Measurements from ENCODE around the gene SHMT2. TPM values are rescaled to one million over a fixed set of nuclear protein-coding genes. Genes with fewer than 3 reads are reported as not detected.

The SHMT2 gene
- total RNA-seq, 1 donor from 2014 or later, result 65.1 TPM

DNA sequence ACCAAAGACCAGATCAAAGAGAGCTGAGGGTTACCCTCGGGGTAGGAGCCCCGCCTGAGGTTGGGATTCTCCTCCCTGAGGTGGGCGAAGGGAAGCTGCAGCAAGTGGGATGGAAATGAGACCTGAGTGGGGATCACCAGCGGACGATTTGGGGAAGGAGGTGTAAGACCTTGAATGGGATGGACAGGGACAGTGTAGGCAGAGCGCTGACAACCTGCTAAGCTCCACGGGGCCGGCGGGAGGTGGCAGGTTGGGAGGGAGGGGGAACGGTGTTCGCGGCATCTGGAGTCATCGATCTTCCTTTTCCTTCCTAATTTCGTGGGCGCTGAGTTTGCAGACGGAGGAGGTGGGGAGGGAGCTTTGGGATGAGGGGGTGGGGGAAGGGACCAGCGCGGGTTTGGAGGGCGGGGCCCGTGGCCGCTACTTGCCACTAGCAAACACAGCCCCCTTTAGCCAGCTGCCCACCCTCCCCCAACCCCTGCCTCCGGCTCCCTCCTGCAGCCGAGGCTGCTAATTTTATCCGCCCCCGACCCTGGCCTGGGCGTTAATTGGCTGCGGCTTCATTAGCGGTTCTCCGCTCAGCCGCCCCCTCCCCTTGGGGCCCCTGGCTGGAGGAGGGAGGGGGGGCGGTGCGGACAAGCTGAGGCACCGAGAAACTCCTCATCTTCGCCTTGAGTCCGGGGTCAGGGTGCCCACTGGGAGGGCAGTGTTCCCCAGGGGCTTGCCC lies 2.8 kb upstream of the SHMT2 start:
- DNase-seq (ENCODE audit: low spot score), result no peak

DNA sequence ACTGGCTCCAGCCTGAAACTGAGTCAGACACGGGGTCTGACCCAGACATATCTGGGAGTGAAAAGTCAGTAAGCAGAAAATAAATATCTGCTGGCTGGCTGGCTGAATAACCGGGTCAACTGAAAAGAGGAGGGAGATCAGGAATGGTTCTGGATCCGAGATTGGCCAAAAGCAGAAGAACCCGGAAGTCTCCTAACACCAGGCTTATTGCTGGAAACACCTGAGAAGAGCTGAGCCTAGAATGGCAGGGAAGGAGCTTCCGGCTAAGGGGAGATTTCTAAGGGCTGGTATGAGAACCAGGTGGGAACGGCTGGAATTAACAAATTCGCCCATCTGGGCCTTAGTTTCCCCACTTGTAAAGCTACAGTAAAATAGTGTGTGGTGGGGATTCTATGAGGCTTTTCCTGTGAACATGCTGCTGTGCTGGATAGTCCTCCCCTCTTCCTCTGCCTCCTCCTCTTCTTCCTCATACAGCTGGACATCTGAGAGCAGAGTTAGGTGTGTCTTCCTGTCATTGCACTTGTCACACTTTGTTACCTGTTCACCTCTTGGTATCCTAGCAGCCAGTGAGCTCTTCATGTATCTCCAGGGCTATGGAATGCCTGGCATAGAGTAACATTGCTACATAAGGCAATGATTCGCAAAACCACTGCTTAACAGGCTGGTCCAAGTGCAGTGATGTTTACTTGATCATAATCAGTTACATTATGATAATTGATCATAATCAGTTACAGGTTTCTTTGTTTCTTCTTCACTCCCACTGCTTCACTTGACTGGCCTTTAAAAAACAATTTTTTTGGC lies 2.0 kb upstream of the SHMT2 start:
- DNase-seq (ENCODE audit: low spot score), result no peak

DNA sequence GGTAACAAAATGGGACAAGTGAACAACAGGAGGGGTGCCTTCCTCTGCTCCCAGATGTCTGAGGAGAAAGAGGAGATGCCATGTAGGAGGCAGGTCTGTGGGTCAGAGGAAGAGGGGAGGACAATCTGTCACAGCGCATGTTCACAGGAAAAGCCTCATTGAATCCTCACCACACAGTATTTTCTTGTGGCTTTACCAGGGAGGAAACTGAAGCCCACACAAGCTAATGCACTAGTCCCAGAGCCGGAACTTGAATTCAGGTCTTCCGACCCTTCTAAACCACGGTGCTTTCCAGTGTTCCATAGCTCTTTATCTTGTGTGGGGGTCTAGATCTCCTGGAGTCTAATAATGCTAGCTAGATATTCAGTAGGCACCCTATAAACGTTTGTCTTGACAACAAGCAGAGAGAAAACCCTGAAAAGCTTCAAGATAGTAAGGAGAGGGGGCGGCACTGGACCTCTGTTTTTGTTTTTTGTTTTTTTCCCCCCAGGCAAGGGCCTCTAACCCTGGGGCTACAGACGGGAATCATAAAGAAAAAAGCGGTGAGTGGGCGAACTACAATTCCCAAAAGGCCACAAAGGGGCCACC lies 371 bp upstream of the SHMT2 start:
- no peak for DNase-seq (ENCODE audit: low spot score)

DNA sequence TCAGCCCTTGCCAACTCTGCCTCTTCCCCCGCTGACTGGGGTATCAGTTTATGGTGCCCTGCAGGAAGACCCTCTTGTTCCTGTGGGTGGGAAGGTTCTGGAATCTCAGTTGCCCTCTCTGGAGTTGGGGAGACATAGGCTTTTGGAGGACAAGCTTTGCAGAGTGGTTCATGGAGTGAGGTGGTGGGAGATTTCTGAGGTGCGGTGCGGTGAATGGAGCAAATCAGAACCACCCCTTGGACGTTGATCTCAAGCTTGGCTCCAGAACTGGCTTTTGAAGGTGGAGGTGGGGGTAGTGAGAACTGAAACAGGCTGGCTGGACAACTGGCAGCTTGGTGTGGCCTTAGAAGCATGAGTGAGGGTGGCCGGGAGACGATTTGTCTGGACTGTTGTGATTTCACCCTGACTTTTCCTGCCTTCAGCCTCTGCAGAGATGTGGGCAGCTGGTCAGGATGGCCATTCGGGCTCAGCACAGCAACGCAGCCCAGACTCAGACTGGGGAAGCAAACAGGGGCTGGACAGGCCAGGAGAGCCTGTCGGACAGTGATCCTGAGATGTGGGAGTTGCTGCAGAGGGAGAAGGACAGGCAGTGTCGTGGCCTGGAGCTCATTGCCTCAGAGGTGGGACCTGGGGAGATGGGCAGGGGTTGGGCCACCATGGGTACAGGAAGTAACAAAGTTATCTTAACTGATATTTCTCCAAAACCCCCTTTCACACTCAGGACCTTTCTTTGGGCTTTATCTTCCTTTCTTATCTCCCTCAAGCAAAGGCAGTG lies 1.1 kb downstream of the SHMT2 start:
- no peak for DNase-seq (ENCODE audit: low spot score)

DNA sequence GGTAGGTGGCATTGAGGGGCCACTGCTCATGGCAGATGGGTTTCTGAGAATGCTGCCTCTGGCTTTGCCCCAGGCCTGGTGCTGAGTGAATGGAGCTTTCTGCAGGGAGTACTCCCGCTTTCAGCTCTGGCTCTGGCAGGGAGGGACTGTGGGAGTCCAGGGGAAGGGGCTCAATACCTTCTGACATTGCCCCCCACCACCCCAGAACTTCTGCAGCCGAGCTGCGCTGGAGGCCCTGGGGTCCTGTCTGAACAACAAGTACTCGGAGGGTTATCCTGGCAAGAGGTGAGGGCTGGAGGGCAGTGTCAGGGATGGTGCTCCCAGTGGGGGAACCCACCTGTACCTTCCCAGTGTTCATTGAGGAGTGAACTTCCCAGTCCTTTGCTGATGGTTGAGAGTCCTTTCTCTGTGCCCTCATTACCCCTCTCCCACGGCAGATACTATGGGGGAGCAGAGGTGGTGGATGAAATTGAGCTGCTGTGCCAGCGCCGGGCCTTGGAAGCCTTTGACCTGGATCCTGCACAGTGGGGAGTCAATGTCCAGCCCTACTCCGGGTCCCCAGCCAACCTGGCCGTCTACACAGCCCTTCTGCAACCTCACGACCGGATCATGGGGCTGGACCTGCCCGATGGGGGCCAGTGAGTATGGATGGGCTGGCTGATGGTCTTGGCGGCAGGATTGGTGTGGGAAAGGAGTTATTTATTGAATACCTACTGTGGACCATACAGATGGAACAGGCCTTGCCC lies 1.9 kb downstream of the SHMT2 start:
- DNase-seq (ENCODE audit: low spot score), result no peak

DNA sequence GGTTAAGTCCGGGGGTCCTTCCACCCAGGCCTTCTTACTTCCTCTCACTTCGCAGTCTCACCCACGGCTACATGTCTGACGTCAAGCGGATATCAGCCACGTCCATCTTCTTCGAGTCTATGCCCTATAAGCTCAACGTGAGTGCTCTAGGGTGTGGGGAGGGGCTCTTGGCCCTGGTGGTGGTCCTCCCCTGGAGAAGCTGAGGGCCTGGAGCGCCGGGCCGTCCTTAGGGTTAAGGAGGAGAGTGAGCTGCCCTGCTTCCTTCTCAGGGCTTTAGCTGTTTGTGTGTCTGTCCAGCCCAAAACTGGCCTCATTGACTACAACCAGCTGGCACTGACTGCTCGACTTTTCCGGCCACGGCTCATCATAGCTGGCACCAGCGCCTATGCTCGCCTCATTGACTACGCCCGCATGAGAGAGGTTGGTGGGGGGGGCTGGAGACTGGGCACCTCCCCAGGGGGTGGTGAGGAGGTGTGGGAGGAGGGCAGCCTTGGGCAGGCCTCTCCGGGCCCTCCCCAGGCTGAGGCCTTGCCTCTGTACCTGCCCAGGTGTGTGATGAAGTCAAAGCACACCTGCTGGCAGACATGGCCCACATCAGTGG lies 2.7 kb downstream of the SHMT2 start:
- no peak for DNase-seq (ENCODE audit: low spot score)

DNA sequence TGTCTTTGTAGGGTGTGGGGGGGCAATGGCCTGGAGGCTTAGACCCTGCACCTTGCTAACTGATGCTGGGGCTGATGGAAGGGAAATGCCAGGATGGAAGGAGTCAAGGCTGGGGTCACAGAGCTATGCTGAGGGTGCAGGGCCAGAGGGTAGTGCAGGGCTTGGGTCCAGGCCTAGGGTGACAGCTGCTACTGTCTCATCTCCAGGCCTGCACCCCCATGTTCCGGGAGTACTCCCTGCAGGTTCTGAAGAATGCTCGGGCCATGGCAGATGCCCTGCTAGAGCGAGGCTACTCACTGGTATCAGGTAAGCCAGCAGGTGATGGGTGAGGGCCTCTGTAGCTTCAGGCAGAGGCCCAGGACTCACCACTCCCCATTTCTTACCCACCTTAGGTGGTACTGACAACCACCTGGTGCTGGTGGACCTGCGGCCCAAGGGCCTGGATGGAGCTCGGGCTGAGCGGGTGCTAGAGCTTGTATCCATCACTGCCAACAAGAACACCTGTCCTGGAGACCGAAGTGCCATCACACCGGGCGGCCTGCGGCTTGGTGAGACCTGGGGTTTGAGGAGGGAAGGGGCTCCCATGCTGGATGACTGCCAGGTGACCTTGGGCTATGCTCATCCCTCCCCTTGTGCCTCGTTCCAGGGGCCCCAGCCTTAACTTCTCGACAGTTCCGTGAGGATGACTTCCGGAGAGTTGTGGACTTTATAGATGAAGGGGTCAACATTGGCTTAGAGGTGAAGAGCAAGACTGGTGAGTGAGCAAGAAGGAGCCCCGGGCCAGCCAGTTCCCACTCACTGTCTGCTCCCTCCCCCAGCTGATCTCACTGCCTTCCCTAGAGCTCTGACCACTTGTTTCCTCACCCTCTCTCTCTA lies 4.1 kb downstream of the SHMT2 start:
- no peak for DNase-seq (ENCODE audit: low spot score)

DNA sequence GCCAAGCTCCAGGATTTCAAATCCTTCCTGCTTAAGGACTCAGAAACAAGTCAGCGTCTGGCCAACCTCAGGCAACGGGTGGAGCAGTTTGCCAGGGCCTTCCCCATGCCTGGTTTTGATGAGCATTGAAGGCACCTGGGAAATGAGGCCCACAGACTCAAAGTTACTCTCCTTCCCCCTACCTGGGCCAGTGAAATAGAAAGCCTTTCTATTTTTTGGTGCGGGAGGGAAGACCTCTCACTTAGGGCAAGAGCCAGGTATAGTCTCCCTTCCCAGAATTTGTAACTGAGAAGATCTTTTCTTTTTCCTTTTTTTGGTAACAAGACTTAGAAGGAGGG lies 4.7 kb downstream of the SHMT2 start:
- no peak for DNase-seq (ENCODE audit: low spot score)

DNA sequence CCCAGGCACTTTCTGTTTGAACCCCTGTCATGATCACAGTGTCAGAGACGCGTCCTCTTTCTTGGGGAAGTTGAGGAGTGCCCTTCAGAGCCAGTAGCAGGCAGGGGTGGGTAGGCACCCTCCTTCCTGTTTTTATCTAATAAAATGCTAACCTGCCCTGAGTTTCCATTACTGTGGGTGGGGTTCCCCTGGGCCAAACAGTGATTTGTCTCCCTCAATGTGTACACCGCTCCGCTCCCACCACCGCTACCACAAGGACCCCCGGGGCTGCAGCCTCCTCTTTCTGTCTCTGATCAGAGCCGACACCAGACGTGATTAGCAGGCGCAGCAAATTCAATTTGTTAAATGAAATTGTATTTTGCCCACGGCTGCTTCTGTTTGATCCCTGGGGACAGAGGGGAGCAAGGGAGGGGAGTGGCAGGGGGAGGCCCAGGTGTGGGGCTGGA lies 5.1 kb downstream of the SHMT2 start:
- DNase-seq (ENCODE audit: low spot score), result no peak

DNA sequence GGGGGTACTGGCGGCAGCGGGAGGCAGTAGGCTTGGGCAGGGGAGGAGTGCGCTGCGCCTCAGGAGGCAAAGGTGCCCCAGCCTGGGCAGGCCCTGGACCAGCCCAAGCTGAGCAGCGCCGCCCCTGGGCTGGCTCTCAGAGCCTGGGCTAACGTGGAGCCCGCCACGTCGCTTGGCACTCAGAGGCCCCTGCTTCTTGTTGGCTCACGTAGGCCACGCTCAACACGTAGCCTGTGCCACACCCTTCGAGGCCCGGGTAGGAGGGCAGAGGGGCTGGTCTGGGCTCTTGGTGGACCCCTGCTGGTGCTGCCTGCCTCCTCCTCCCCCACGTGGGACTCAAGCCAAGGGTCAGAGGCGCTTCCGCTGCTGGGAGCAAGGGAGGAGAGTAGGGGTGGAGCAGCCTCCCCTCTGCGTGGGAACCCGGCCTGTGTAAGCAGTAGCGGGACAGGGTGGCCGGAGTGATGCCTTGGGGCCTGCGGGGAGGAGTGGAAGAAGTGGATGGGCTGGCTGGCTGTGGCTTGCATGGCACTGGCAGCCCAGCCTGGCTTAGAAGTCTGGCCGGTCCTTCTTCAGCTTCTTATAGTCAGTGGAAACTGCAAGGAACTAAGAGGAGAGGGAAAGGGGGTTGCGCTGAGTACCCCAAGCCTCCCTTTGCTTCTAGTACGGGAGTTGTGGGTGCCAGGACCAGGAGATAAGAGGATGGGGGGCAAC lies 5.7 kb downstream of the SHMT2 start:
- DNase-seq (ENCODE audit: low spot score), result peak; percentile 53

DNA sequence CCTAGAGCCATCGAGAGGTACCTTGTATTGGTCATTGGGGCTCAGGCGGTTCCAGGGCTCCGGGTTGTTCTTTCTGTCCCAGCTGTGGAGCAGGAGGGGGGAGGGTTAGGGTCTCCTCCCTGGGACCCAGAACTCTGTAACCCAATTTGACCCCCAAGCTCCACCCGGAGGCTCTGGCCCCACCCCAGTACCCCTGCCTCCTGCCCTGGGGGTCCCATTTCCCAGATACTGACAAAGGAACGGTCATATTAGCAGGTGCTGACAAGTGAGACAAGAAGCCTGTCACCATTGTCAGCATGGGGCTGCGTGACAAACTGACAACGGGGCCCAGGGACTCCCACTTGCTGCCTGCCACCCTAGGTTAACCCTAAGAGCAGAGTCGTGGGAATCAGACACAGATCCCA lies 6.2 kb downstream of the SHMT2 start:
- DNase-seq (ENCODE audit: low spot score), result no peak

DNA sequence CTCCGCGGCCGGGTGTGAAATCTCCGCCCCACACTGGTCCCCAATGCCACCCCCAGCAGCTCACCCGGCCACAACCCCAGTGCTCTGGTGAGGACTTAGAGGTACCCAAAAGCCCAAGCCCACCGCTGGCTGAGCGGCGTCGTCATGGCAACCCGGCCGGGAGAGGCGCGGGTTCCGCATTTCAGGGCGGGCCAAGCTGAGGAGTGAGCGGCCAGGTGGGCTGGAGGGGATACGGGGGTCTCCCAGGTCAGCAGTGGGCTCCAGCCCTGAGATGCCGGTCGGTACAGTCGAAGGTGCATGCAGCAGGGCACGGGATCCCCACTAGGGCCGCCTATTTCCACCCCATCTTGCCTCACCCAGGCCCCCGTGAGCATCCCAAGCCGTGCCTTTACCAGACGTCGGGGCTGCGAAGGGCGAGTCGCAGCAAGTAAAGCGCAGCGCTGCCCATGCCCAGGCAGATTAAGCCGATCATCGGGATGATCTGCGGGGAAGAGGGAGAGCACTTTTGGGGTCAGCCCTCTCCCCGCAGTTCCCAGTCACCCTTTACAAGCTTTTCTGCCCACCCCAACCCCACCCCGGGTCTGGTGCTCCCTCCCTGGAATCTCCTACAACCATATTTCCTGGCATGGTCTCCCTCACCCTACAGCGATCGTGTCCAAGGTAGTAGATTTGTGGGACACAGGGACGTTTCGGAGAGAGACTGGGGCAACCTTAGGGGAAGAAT lies 6.9 kb downstream of the SHMT2 start:
- no peak for DNase-seq (ENCODE audit: low spot score)

DNA sequence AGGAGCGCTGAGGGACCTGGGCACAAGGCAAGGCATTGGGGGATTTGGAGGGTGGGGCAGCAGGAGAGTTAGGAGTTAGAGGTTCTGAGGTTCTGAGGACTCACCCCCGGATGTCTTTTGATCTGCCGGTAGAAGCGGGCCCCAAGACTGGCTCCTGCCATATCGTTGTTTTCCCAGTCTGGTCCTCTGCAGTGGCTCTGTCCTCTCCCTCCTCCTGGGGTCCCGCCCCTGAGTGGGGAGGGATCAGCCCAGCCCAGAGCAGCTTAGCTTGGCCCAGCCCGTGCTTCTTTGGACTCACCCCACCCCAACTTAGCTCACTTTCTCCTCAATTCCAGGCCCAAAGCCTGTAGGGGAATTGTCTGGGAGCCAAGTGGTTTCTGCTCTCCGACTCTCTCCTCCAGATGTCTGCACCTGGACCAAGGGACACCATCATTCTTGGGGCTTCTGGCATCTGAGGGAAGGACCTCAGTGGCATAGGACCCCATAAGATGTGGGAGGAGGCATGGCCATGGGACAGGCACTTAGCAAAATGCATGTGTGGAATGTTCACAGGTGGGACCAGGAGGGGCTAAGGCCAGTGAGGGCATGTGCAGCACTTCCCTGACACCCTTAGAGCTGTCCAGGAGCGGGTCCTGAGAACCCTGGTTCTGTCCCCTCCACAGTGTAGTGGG lies 7.5 kb downstream of the SHMT2 start:
- no peak for DNase-seq (ENCODE audit: low spot score)

DNA sequence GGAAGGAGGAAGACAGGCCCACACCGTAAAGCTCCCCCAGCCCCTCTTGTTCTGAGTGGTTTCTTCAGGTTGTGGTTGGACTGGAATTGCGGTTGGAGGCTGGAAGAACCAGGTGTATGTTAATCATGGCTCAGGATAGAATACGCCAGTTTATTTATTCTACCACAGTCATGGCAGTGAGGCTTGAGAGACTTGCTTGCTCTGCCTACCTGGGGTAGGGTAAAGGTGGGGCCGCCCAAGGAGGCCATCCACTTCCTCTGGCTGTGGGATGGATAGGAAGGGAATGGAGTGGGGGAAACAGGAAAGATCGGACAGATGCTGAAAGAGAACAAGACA lies 8.1 kb downstream of the SHMT2 start:
- DNase-seq (ENCODE audit: low spot score), result no peak

DNA sequence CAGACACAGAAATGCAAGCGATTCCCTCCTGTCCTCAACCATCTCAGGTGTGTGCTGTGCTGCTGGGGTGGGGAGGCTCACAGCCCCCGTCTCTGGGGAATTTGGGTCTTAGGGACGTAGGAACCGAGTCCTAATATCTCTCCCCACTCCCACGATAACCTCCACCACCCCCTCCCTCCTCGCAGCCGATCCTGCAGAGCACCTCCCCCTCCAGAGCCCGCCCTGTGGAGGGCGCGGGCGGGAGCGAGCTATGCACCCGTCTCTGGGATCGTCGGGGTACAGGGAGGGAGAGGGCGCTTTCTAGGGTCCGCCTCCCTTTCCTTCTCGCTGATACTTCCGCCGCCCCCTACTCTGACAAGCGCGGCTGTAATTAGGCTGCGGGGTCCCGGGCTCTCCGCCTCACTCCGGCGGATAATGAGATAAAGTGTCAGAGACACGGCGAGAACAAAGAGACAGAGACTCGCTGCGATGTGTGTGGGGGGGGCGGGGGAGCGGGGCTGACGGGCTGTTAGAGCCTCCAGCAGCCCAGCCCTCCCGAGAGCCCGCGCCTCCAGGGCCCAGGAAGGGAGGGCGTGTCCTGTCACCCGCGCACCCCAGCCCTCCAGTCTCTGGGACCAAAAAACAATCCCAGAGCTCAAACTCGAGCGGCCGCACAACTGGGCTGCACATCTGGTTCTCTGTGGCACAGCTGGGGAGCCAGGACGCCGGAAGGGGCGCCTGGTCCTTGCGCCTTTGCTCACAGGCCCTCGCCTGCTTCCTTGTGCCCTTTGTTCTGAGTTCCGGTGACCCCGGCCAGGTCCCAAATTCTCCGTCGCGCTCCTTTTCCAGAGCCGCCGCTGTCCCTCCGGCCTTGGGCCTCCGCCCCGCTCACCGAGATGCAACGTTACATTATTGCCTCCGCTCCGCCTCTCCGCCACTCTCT lies 8.7 kb downstream of the SHMT2 start:
- no peak for DNase-seq (ENCODE audit: low spot score)

DNA sequence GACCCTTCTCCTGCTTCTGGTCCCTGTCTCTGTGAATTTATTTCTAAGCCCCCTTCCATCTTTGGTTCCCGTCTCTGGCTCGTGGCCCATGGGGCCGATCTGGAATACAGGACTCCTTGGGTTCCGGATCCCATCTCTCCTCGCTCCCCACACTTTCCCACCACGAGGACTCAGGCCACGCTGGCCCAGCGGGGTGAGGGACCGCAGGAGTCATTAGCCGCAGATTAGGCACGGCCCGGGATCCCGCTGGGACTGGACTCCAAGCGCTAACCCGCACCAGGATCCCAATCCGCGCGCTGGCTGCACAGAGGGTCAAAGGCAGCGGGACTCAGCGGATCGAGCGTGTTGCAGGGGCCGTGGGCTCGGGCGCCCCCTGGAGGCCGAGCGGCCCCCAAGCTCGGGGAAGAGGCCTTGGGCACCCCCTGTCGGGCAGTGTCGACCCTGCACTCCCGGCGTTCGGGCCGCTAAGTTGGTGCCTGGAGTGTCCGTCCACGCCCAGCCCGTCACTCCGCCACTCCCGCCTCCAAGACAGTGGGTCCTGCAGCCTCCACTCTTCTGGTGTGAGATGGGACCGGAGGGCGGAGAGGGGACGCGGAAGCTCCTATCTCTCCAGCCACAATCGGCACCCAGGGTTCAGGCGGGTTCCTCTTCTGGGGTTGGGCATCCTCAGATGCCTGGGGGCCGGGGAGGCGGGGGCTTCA lies 9.5 kb downstream of the SHMT2 start:
- peak; percentile 86 for DNase-seq (ENCODE audit: low spot score)

Measured in mucosa of gallbladder (tissue), 1 donor.